Astrocyte (in vitro differentiated cells and primary cell): Measurements from ENCODE around the gene CALHM4. TPM values are rescaled to one million over a fixed set of nuclear protein-coding genes. Genes with fewer than 3 reads are reported as not detected.

ENCODE experiments used
- DNase-seq: peaks from one replicate; pipeline ENCODE4 v3.0.0-alpha.2; 2010; ENCODE audit warnings: low read depth
- FAIRE-seq: peaks from 2 replicates; lab custom pipeline; 2011; peaks lifted over from hg19 to GRCh38; lab: Jason Lieb, UNC
- H2AFZ ChIP-seq: 2 replicates; pipeline ENCODE4 v1.6.0; 2012; ENCODE audit warnings: low read depth, low read length, inconsistent platforms
- H3K27ac ChIP-seq: 2 replicates; pipeline ENCODE4 v1.5.1; 2011; ENCODE audit warnings: low read depth, low read length, inconsistent platforms
- H3K27me3 ChIP-seq: 2 replicates; pipeline ENCODE4 v1.6.0; 2011; ENCODE audit warnings: low read length, inconsistent platforms; ENCODE audit not compliant: insufficient read depth
- H3K36me3 ChIP-seq: 2 replicates; pipeline ENCODE4 v1.5.1; 2011; ENCODE audit warnings: low read length, inconsistent platforms; ENCODE audit not compliant: insufficient read depth
- H3K4me1 ChIP-seq: 2 replicates; pipeline ENCODE4 v1.5.1; 2011; ENCODE audit warnings: low read length, inconsistent platforms; ENCODE audit not compliant: insufficient read depth
- H3K4me2 ChIP-seq: 2 replicates; pipeline ENCODE4 v1.6.0; 2012; ENCODE audit warnings: low read length, inconsistent platforms
- H3K4me3 ChIP-seq: 2 replicates; pipeline ENCODE4 v1.5.1; 2011; ENCODE audit warnings: low read depth, mild to moderate bottlenecking, low read length, inconsistent platforms; ENCODE audit not compliant: insufficient read depth
- H3K79me2 ChIP-seq: 2 replicates; pipeline ENCODE4 v1.6.0; 2012; ENCODE audit warnings: mild to moderate bottlenecking, low read length, inconsistent platforms; ENCODE audit not compliant: insufficient read depth
- H3K9ac ChIP-seq: 2 replicates; pipeline ENCODE4 v1.6.0; 2012; ENCODE audit warnings: mild to moderate bottlenecking, low read length, inconsistent platforms
- H3K9me3 ChIP-seq: 2 replicates; pipeline ENCODE4 v1.5.1; 2012; ENCODE audit warnings: low read depth, mild to moderate bottlenecking, low read length, inconsistent platforms; ENCODE audit not compliant: insufficient read depth
- H4K20me1 ChIP-seq: 2 replicates; pipeline ENCODE4 v1.6.0; 2012; ENCODE audit warnings: low read length, inconsistent platforms; ENCODE audit not compliant: insufficient read depth
- H3K27ac Mint-ChIP-seq: one replicate; pipeline ENCODE4 v1.8.0; 2021; ENCODE audit warnings: mild to moderate bottlenecking, mixed read lengths; ENCODE audit not compliant: unreplicated experiment
- H3K27me3 Mint-ChIP-seq: one replicate; pipeline ENCODE4 v1.8.0; 2021; ENCODE audit warnings: low read depth, mixed read lengths; ENCODE audit not compliant: unreplicated experiment
- H3K36me3 Mint-ChIP-seq: one replicate; pipeline ENCODE4 v1.8.0; 2021; ENCODE audit warnings: low read depth, mixed read lengths; ENCODE audit not compliant: unreplicated experiment
- H3K4me1 Mint-ChIP-seq: one replicate; pipeline ENCODE4 v1.8.0; 2021; ENCODE audit warnings: low read depth, mixed read lengths; ENCODE audit not compliant: unreplicated experiment
- H3K4me3 Mint-ChIP-seq: one replicate; pipeline ENCODE4 v1.8.0; 2021; ENCODE audit warnings: mild to moderate bottlenecking, moderate library complexity, mixed read lengths; ENCODE audit not compliant: unreplicated experiment
- H3K9me3 Mint-ChIP-seq: one replicate; pipeline ENCODE4 v1.8.0; 2021; ENCODE audit warnings: mild to moderate bottlenecking, mixed read lengths; ENCODE audit not compliant: unreplicated experiment
- CTCF ChIP-seq: IDR thresholded peaks from 2 replicates; pipeline ENCODE4 v1.5.1; 2011; ENCODE audit warnings: low read depth, mild to moderate bottlenecking, inconsistent platforms, low read length, moderate library complexity; ENCODE audit not compliant: insufficient read depth
- EZH2 ChIP-seq: IDR thresholded peaks from 2 replicates; pipeline ENCODE4 v1.6.1; 2012; ENCODE audit warnings: mild to moderate bottlenecking, low read length, inconsistent platforms; ENCODE audit not compliant: insufficient read depth
- total RNA-seq: library from RNA; stranded (reverse); gene quantifications from 2 replicates; pipeline ENCODE4 v1.2.1, GENCODE V29; 2021

The CALHM4 gene
- total RNA-seq, 1 donor from 2014 or later: 0.20 TPM

- Histone ChIP-seq H3K9me3 (no peaks in the 10 kb centered on the region), H3K9ac (no peak overlapping the region), H3K4me2 (peak overlapping the region; percentile 77)
These were observed 10.3 kb downstream of the CALHM4 start for GRCh38 chr6:116563830-116564229.

GRCh38 chr6:116564311-116564710 is 10.8 kb downstream of the CALHM4 start:
- H3K9me3 ChIP-seq: no peaks in the 10 kb centered on the region
- Mint-ChIP-seq H3K4me1 (peaks cover 7% of the 10 kb centered on the region), H3K27me3 (peaks cover 3% of the 10 kb centered on the region), H3K36me3 (no peaks in the 10 kb centered on the region), H3K27ac (no peak overlapping the region), H3K9me3 (no peaks in the 10 kb centered on the region), H3K4me3 (peak overlapping the region; percentile 1)
- no peaks in the 10 kb centered on the region for H3K79me2 ChIP-seq
- H3K27me3 ChIP-seq: no peaks in the 10 kb centered on the region
- TF ChIP-seq CTCF (no peak), EZH2 (no peak)
- H3K4me1 ChIP-seq: peaks cover 10% of the 10 kb centered on the region
- peak overlapping the region; percentile 37 for H3K27ac ChIP-seq
- H4K20me1 ChIP-seq: no peaks in the 10 kb centered on the region
- no peaks in the 10 kb centered on the region for H3K36me3 ChIP-seq
- H3K4me3 ChIP-seq: no peak overlapping the region
- H3K4me2 ChIP-seq: peak overlapping the region; percentile 77
- peak overlapping the region; percentile 1 for H2AFZ ChIP-seq
- DNase-seq: peak; percentile 82
- no peak overlapping the region for H3K9ac ChIP-seq
- no peak for FAIRE-seq

More at GRCh38 chr6:116563830-116564229, 10.3 kb downstream of the CALHM4 start:
- Mint-ChIP-seq H3K9me3 (no peaks in the 10 kb centered on the region), H3K36me3 (no peaks in the 10 kb centered on the region), H3K4me3 (peak overlapping the region; percentile 1), H3K27me3 (peaks cover 3% of the 10 kb centered on the region), H3K27ac (no peak overlapping the region), H3K4me1 (peaks cover 7% of the 10 kb centered on the region)
- DNase-seq (no peak), FAIRE-seq (no peak)
- H2AFZ ChIP-seq: peak overlapping the region; percentile 1
- no peaks in the 10 kb centered on the region for H3K79me2 ChIP-seq
- no peak for TF ChIP-seq EZH2
- no peak for TF ChIP-seq CTCF
- no peak overlapping the region for H3K4me3 ChIP-seq
- no peak overlapping the region for H3K27ac ChIP-seq
- no peaks in the 10 kb centered on the region for H3K36me3 ChIP-seq
- no peaks in the 10 kb centered on the region for H3K27me3 ChIP-seq
- peaks cover 10% of the 10 kb centered on the region for H3K4me1 ChIP-seq
- H4K20me1 ChIP-seq: no peaks in the 10 kb centered on the region
